HUES64 (cell line): ENCODE data around the gene CCDC146. TPM values are rescaled to one million over a fixed set of nuclear protein-coding genes. Genes with fewer than 3 reads are reported as not detected.
"Not testable (repeated sequence)": the region's sequence is repeated elsewhere in the genome, so short reads cannot be mapped to it uniquely, and the experiment has no call there.

Source experiments
- H3K27ac ChIP-seq: 2 replicates; pipeline ENCODE4 v1.7.0; 2013; ENCODE audit warnings: low read depth, low read length, inconsistent platforms
- H3K27me3 ChIP-seq: 2 replicates; pipeline ENCODE4 v1.6.1; 2013; ENCODE audit warnings: mild to moderate bottlenecking, low read length; ENCODE audit not compliant: insufficient read depth
- H3K36me3 ChIP-seq: 2 replicates; pipeline ENCODE4 v1.6.1; 2013; ENCODE audit warnings: mild to moderate bottlenecking, low read length; ENCODE audit not compliant: insufficient read depth
- H3K4me1 ChIP-seq: 2 replicates; pipeline ENCODE4 v1.6.1; 2013; ENCODE audit warnings: mild to moderate bottlenecking, low read length, moderate library complexity; ENCODE audit not compliant: insufficient read depth
- H3K4me3 ChIP-seq: 2 replicates; pipeline ENCODE4 v1.5.1; 2013; ENCODE audit warnings: mild to moderate bottlenecking, low read length, moderate library complexity
- H3K9ac ChIP-seq: 2 replicates; pipeline ENCODE4 v1.6.1; 2013; ENCODE audit warnings: mild to moderate bottlenecking, low read depth, low read length
- H3K9me3 ChIP-seq: 2 replicates; pipeline ENCODE4 v1.6.1; 2013; ENCODE audit warnings: low read depth, low read length; ENCODE audit not compliant: insufficient read depth
- WGBS: fragments of 150-250, 120-280 bp; methylation state at CpG from one replicate; pipeline ENCODE4 v1.1.7; 2013; ENCODE audit warnings: missing lambda C conversion rate; 5-methylcytosine and 5-hydroxymethylcytosine counted together
- polyA plus RNA-seq, 2 experiments: library from polyadenylated mRNA; stranded (reverse); fragments of 50-300 nt; gene quantifications; one replicate each; pipeline ENCODE4 v1.2.3, GENCODE V29; 2013

Gene CCDC146, protein sequence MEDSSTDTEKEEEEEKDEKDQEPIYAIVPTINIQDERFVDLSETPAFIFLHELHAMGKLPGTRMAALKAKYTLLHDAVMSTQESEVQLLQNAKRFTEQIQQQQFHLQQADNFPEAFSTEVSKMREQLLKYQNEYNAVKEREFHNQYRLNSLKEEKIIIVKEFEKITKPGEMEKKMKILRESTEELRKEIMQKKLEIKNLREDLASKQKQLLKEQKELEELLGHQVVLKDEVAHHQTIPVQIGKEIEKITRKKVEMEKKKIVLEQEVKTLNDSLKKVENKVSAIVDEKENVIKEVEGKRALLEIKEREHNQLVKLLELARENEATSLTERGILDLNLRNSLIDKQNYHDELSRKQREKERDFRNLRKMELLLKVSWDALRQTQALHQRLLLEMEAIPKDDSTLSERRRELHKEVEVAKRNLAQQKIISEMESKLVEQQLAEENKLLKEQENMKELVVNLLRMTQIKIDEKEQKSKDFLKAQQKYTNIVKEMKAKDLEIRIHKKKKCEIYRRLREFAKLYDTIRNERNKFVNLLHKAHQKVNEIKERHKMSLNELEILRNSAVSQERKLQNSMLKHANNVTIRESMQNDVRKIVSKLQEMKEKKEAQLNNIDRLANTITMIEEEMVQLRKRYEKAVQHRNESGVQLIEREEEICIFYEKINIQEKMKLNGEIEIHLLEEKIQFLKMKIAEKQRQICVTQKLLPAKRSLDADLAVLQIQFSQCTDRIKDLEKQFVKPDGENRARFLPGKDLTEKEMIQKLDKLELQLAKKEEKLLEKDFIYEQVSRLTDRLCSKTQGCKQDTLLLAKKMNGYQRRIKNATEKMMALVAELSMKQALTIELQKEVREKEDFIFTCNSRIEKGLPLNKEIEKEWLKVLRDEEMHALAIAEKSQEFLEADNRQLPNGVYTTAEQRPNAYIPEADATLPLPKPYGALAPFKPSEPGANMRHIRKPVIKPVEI
- polyA plus RNA-seq (2013, experiment 1 of 2): 0.55 TPM
- 0.82 TPM for polyA plus RNA-seq (2013, experiment 2 of 2)

DNA sequence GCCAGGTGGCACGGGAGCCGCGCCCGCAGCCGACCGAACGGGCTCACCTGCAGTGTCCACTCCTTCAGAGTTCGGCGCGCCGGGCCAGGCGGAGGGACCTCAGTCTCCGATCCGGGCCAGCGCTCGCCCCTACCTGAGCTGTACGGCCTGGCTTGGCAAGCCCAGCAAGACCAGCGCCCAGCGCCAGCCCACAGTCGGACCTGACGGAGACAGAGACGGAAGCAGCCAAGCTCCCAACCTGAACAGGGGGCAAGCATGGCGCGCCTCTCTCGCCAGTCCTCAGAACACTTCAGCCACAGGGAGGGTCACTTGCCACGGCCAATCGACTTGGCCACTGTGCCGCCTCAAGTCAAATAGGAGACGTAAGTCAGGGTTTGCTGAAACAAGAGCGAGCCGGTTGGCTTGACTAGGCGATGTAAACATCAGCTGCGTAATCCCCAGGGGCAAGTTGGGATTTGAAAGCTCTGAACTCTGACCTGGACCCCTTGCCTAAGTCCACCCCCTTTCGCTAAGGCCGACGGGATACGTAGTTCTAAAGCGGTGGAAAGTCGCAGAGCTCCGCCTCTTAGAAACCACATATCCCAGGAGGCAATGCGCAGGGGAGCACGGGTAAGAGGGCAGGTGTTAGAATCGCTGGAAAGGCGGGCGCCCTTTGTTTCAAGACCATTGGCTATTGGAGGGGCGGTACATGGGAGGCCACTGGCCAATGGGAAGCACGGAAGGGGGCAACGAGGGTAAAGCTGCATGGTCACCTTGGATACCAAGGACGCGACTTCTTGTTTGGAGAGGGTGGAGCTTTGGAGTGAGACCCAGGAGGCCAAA, at the start of gene CCDC146:
CCDC146 (plus strand) TSS at position 756 of the 822 bp plus-strand sequence. CDS start 45,054 bp downstream, outside the sequence.
- WGBS: under 1% methylated on average over 48 of the region's 50 CpGs
- peak within 1 kb of the TSS; percentile 77 for H3K9ac ChIP-seq
- not testable (repeated sequence) for H3K36me3 ChIP-seq, H3K4me1 ChIP-seq, H3K27me3 ChIP-seq, H3K9me3 ChIP-seq
- peak within 1 kb of the TSS; percentile 76 for H3K4me3 ChIP-seq
- H3K27ac ChIP-seq: peak within 1 kb of the TSS; percentile 47; the same call in 1 of the 2 replicates

DNA sequence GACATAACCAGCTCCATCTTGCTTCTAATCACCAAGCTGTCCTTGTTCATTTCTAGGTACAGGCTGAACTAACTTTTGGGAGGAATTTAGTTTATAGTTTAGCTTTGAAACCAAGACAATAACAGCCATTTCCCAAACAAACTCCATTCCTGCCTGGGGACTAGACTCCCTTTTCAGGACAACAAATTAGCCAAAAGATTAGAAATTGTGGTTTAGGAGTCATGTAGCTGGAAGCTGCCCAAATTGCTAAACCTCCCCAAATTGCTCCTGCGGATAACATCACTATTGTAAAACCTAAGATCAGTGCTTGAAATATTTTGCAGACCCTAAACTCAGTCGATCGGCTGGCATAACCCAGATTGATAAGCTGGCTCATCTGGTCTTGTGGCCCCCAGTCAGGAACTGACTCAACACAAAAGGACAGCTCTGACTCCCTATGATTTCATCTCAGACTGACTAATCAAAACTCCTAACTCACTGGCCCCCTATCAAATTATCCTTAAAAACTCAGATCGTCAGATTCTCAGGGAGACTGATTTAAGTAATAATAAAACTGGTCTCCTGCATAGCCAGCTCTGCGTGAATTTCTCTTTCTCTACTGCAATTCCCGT, 47.5 kb upstream of the CCDC146 start:
- not testable (repeated sequence) for H3K36me3 ChIP-seq, H3K9ac ChIP-seq, H3K27me3 ChIP-seq, H3K4me3 ChIP-seq, H3K9me3 ChIP-seq, H3K27ac ChIP-seq, H3K4me1 ChIP-seq
- 100% methylated on average over 1 of the region's 6 CpGs for WGBS

DNA sequence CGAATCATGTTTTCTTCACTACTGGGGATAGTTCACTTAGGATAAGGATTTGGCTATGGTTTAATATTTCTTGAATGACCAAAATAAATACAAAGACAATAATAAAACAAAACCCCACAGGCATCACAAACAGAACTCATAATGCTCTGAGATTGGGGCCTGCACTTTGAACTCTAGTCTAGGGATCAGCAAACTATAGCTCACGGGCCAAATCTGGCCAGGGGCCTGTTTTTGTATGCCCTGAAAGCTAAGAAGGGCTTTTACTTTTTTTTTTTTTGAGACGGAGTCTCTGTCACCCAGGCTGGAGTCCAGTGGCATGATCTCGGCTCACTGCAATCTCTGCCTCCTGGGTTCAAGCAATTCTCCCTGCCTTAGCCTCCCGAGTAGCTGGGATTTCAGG, 45.4 kb upstream of the CCDC146 start:
- not testable (repeated sequence) for H3K27ac ChIP-seq, H3K4me1 ChIP-seq
- WGBS: 93% methylated on average over 4 of the region's 5 CpGs

DNA sequence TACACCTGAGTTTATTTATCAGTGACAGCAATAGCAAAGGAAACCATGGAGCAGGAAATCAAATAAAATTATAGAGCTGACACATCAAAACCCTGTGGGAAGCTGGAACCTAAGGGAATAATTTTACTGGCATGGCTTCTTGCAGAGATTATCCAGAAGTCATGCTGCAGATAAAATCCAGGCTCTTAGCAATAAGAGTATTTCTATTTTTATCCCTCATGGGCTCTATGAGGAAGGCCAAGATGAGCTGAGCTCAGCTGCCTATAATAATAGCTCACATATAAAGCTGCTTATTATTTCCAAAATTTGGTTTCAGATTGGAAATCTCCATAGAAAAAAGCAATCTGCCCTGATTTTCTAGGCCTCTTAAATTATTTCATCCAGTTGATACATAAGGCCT, 43.3 kb upstream of the CCDC146 start:
- H3K27ac ChIP-seq, H3K36me3 ChIP-seq, H3K27me3 ChIP-seq, H3K4me3 ChIP-seq, H3K9ac ChIP-seq, H3K9me3 ChIP-seq, H3K4me1 ChIP-seq: not testable (repeated sequence)

More for the DNA sequence above, 45.4 kb upstream of the CCDC146 start:
- H3K9ac ChIP-seq, H3K9me3 ChIP-seq, H3K4me3 ChIP-seq, H3K36me3 ChIP-seq, H3K27me3 ChIP-seq: not testable (repeated sequence)

DNA sequence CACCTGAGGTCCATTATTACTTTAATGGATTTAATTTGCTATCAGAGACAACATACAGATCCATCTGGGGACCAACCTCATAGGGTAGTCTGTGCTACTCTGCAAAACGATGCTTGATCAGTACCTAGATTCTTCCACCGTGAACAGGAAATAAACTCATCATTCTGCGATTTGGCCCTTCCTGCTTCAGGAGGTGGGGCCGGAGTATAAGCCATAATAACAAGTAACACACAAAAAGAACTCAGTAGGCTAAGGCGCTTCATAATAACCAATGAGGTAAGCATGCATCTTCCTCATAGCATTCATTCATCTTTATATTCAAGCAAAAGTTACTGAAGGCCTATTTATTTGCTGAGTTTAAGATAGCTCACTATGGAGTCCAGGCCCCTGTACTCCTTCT, 42.8 kb upstream of the CCDC146 start:
- not testable (repeated sequence) for H3K27ac ChIP-seq, H3K27me3 ChIP-seq, H3K9me3 ChIP-seq, H3K4me1 ChIP-seq, H3K4me3 ChIP-seq, H3K9ac ChIP-seq, H3K36me3 ChIP-seq
- WGBS: no CpG with 5 or more reads among the region's 5 CpGs

GRCh38 chr7:77080236-77080635, 42.2 kb upstream of the CCDC146 start:
- H3K27me3 ChIP-seq, H3K36me3 ChIP-seq, H3K9me3 ChIP-seq, H3K4me3 ChIP-seq, H3K9ac ChIP-seq, H3K27ac ChIP-seq, H3K4me1 ChIP-seq: not testable (repeated sequence)
- 87% methylated on average over 1 of the region's 2 CpGs for WGBS

DNA sequence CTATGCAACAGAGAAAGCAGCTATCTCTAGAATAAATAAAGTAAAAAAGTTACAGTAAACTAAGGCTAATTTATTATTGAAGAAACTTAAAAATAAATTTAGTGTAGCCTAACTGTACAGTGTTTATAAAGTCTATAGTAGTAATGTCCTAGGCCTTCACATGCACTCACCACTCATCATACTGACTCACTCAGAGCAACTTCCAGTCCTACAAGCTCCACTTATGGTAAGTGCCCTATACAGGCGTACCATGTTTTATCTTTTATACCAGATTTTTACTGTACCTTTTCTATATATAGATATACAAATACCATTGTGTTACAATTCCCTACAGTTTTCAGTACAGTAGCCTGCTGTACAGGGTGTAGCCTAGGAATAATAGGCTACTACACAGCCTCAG, 40.2 kb upstream of the CCDC146 start:
- not testable (repeated sequence) for H3K27ac ChIP-seq, H3K36me3 ChIP-seq, H3K9me3 ChIP-seq, H3K4me1 ChIP-seq, H3K9ac ChIP-seq, H3K4me3 ChIP-seq, H3K27me3 ChIP-seq
- 100% methylated on average over 1 of the region's 1 CpG for WGBS

DNA sequence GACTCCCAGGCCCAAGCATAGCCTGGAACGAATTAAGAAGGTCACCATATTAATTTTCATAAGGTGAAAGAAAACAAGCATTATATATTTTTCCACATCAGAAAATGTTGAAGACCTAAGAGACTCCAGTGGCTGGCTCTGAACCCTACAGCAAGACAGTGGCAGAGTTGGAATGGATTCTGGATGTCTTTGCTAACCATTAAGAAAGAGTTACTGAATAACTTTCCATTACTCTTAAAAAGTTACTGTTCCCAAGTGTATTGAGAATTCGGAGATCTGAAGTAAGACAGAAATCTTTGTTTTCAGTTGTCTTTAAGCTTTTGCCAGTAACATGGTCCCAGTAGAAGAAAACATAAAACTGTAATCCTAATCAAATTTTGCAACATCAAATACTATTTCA, 30.1 kb upstream of the CCDC146 start:
- H3K4me3 ChIP-seq, H3K27me3 ChIP-seq, H3K4me1 ChIP-seq, H3K27ac ChIP-seq, H3K9me3 ChIP-seq, H3K36me3 ChIP-seq, H3K9ac ChIP-seq: not testable (repeated sequence)
- WGBS: no CpG with 5 or more reads among the region's 2 CpGs

GRCh38 chr7:77100501-77100900, 21.9 kb upstream of the CCDC146 start:
- H3K4me1 ChIP-seq: not testable (repeated sequence)
- 90% methylated on average over 1 of the region's 3 CpGs for WGBS

GRCh38 chr7:77101187-77101586, 21.2 kb upstream of the CCDC146 start:
- H3K9ac ChIP-seq, H3K4me3 ChIP-seq, H3K36me3 ChIP-seq, H3K27me3 ChIP-seq, H3K4me1 ChIP-seq, H3K27ac ChIP-seq, H3K9me3 ChIP-seq: not testable (repeated sequence)
- WGBS: 95% methylated on average over 1 of the region's 1 CpG

More at GRCh38 chr7:77100501-77100900, 21.9 kb upstream of the CCDC146 start:
- not testable (repeated sequence) for H3K27ac ChIP-seq, H3K9me3 ChIP-seq, H3K4me3 ChIP-seq, H3K27me3 ChIP-seq, H3K36me3 ChIP-seq, H3K9ac ChIP-seq
